Activated CD8-positive, alpha-beta T cell treated with anti-CD3 and anti-CD28 coated beads for 36 hours (primary cell): ENCODE data around the gene PIP4K2B. TPM values are rescaled to one million over a fixed set of nuclear protein-coding genes. Genes with fewer than 3 reads are reported as not detected.

Experiments used
- ATAC-seq: fragments of 200-7000 bp; cut with Tn5 transposase; one replicate; pipeline ENCODE4 v1.10.0; 2021; ENCODE audit warnings: mild to moderate bottlenecking, moderate library complexity
- CTCF ChIA-PET: fragments of 350-600 bp; sonication (Branson Sonifier 250); formaldehyde crosslinking; loops from one replicate; lab custom pipeline; 2021; ENCODE audit warnings: antibody characterized with exemption; lab: Charles Lee
- POLR2A ChIA-PET: fragments of 350-600 bp; sonication (Branson Sonifier 250); formaldehyde crosslinking; loops from one replicate; lab custom pipeline; 2021; ENCODE audit warnings: antibody characterized with exemption; lab: Charles Lee
- DNase-seq: peaks from one replicate; pipeline ENCODE4 v3.0.0-alpha.2; 2020
- H3K27ac Mint-ChIP-seq: one replicate; pipeline ENCODE4 v1.8.0; 2021; ENCODE audit warnings: mild to moderate bottlenecking, mixed read lengths
- H3K27me3 Mint-ChIP-seq: one replicate; pipeline ENCODE4 v1.8.0; 2021; ENCODE audit warnings: mixed read lengths
- H3K36me3 Mint-ChIP-seq: one replicate; pipeline ENCODE4 v1.8.0; 2021; ENCODE audit warnings: low read depth, mixed read lengths
- H3K4me1 Mint-ChIP-seq: one replicate; pipeline ENCODE4 v1.8.0; 2021; ENCODE audit warnings: low read depth, mixed read lengths
- H3K4me3 Mint-ChIP-seq: one replicate; pipeline ENCODE4 v1.8.0; 2021; ENCODE audit warnings: mild to moderate bottlenecking, moderate library complexity, mixed read lengths
- H3K9me3 Mint-ChIP-seq: one replicate; pipeline ENCODE4 v1.8.0; 2021; ENCODE audit warnings: mixed read lengths
- intact Hi-C: fragments of 100-400 bp; cut with micrococcal nuclease; formaldehyde crosslinking; loops from one replicate; pipeline ENCODE4 v1.10.0; 2022
- total RNA-seq, 2 experiments: library from RNA; stranded (reverse); gene quantifications; one replicate each; pipeline ENCODE4 v1.2.3, GENCODE V29; 2021
- TF ChIP-seq, protein P1 (sequence below): fragments of 200-600 bp; IDR thresholded peaks from one replicate; pipeline ENCODE4 v1.8.0; 2022; ENCODE audit warnings: antibody characterized with exemption, mild to moderate bottlenecking

PIP4K2B gene
- total RNA-seq, 2 experiments from 2014 or later: 30.9 to 33.2 TPM

DNA sequence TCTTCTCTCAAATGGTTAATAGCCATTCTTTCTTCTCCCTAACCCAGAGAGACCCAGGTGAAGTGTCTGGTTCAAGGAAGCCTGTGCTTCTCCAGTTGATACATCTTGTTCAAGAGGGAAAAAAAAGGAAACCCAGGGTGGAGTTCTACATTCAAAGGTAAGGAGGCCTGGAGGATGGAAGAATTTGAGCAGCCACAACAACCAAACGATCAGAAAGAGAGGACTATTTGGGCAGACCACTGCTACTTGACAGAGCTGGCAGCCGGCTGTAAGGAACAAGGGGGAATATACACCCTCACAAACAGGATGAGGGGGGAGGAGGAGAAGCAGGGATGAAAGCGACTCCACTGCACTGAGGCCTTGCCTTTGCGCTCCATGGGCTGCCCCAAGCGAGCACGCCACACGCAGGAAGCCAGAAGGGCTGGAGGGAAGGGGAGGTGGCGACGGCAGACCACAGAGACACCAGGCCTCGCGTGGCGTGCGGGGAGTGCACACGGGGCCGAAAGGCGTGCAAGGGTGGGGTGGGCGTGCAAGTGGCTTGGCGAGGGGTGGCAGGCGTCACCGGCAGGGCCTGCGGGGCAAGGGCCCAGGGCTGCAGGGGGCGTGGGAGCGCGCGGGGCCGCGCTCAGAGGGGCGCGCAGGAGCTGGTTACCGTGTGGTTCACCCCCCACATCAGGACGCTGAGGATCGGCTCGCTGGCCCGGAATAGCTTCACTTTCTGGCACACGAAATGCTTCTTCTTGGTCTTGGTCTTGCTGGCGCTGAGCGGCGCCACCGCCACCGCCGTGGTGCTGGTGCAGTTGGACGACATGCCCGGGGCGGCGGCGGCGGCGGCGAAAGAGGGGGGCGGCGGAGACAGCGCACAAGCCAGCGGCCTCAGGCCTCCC, 499 bp downstream of the PIP4K2B start:
- Mint-ChIP-seq H3K4me1 (peaks cover 38% of the 10 kb centered on the region), H3K9me3 (no peaks in the 10 kb centered on the region), H3K27ac (peak overlapping the region; percentile 85), H3K27me3 (no peaks in the 10 kb centered on the region), H3K4me3 (peak overlapping the region; percentile 83), H3K36me3 (peaks cover 41% of the 10 kb centered on the region)
- TF ChIP-seq, protein P1, sequence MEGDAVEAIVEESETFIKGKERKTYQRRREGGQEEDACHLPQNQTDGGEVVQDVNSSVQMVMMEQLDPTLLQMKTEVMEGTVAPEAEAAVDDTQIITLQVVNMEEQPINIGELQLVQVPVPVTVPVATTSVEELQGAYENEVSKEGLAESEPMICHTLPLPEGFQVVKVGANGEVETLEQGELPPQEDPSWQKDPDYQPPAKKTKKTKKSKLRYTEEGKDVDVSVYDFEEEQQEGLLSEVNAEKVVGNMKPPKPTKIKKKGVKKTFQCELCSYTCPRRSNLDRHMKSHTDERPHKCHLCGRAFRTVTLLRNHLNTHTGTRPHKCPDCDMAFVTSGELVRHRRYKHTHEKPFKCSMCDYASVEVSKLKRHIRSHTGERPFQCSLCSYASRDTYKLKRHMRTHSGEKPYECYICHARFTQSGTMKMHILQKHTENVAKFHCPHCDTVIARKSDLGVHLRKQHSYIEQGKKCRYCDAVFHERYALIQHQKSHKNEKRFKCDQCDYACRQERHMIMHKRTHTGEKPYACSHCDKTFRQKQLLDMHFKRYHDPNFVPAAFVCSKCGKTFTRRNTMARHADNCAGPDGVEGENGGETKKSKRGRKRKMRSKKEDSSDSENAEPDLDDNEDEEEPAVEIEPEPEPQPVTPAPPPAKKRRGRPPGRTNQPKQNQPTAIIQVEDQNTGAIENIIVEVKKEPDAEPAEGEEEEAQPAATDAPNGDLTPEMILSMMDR: no peak
- ChIA-PET CTCF (interaction anchor here (0.6 to 1.8 kb wide), 4 partner anchors 11 to 64 kb away, joined by 3 to 5 read pairs (median 3); no protein-coding TSS in a partner anchor), POLR2A (interaction anchor here (0.5 to 2.4 kb wide), 10 partner anchors 9 to 124 kb away, joined by 3 to 7 read pairs (median 3); no protein-coding TSS in a partner anchor)
- intact Hi-C loops: no loop called here
- peak; percentile 65 for DNase-seq
- ATAC-seq: peak; percentile 25

DNA sequence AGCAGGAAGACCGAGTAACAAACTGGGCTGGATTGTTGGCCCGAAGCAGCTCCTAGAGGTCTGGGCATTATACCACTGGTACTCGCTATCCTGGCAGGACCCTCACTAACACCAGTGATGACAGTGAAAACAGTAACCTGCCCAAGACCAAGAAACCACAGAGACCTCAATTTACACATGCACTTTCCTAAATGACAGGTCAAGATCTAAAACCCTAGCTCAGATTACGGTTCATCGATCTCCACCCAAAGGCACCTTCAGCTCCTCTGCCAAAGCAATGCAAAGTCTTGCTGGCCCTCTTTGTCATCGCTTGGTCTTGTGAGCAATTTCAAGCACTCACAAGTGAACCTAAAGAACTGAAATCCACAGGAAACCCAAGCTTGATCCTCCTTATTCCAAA, 1.5 kb downstream of the PIP4K2B start:
- peaks cover 41% of the 10 kb centered on the region for H3K4me1 Mint-ChIP-seq

DNA sequence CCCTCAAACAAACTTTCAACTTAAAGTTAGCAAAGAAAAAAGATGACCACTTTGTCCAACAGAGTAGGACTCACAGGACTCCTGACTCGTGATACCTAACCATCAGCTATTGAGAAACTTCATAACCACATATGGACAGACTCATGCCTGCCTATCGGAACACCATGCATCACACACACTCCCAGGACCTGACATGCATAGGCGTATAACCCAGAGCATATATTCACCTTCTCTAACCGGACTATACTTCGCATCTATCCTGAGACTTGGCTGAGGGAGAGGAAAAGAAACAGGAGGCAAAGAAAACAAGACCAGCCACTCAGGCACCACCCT, 2.2 kb downstream of the PIP4K2B start:
- Mint-ChIP-seq H3K27me3 (no peaks in the 10 kb centered on the region), H3K9me3 (no peaks in the 10 kb centered on the region), H3K4me3 (peak overlapping the region; percentile 83), H3K36me3 (peaks cover 39% of the 10 kb centered on the region), H3K4me1 (peaks cover 43% of the 10 kb centered on the region), H3K27ac (peak overlapping the region; percentile 2)
- intact Hi-C loops: no loop called here
- POLR2A ChIA-PET: interaction anchor here (0.9 to 2.4 kb wide), 5 partner anchors 10 to 56 kb away, joined by 3 to 7 read pairs (median 3); partner anchors contain the start of gene RPL23
- DNase-seq: no peak
- TF ChIP-seq, protein P1: no peak
- CTCF ChIA-PET: interaction anchor here (1.2 to 1.3 kb wide), 2 partner anchors 24 to 71 kb away, joined by 3 read pairs; no protein-coding TSS in a partner anchor
- ATAC-seq: no peak

More for the DNA sequence above, 1.5 kb downstream of the PIP4K2B start:
- Mint-ChIP-seq H3K4me3 (peak overlapping the region; percentile 83), H3K9me3 (no peaks in the 10 kb centered on the region), H3K27me3 (no peaks in the 10 kb centered on the region), H3K27ac (peak overlapping the region; percentile 85), H3K36me3 (peaks cover 40% of the 10 kb centered on the region)
- TF ChIP-seq, protein P1: no peak
- CTCF ChIA-PET: interaction anchor here (0.9 to 1.8 kb wide), 5 partner anchors 10 to 125 kb away, joined by 3 to 5 read pairs (median 3); no protein-coding TSS in a partner anchor
- ATAC-seq (no peak), DNase-seq (no peak)
- intact Hi-C loops: no loop called here
- POLR2A ChIA-PET: interaction anchor here (0.6 to 2.4 kb wide), 7 partner anchors 11 to 409 kb away, joined by 3 to 7 read pairs (median 3); partner anchors contain the start of gene RPL23

DNA sequence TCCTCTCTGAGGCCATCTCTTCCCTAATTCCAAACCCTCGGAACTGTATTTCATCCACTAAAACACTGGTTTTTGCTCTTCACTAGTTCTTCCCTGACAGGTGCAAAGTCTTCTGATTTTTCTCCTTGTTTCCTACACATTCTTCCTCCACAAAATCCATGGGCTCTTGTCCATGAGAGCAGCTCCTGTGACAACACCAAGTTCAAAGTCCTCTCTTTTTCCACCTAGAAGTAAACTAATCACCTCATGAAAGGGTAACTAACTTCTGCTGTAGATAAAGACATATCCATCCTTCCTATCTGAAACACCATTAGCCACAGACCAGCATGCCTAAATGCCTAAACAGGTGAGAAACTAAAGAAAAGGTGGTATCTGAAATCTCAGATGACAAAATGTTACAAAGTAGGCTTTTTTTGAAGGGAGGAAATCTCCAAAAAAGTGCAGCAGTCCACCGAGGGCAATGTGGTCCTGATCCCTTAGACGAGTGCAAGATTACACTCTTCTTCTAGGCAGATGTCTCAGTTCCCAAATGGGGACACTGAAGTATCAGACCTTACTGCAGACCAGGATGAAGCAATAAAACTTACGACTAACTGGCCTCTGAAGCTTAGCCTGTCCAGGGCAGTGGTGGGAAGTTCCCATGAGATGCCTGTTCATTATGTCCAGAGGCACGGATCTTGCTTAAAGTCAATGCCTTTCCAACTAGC, 2.8 kb downstream of the PIP4K2B start:
- ChIA-PET POLR2A (interaction anchor here (1.3 kb wide), 1 partner anchor 57 kb away, joined by 7 read pairs; the partner anchor contains the start of gene RPL23), CTCF (interaction anchor here (1.3 kb wide), 1 partner anchor 24 kb away, joined by 3 read pairs; no protein-coding TSS in a partner anchor)
- intact Hi-C loops: no loop called here
- DNase-seq (no peak), ATAC-seq (no peak)
- H3K9me3 Mint-ChIP-seq: no peaks in the 10 kb centered on the region
- H3K36me3 Mint-ChIP-seq: peaks cover 36% of the 10 kb centered on the region
- TF ChIP-seq, protein P1: no peak
- peak overlapping the region; percentile 2 for H3K27ac Mint-ChIP-seq
- H3K4me3 Mint-ChIP-seq: peak overlapping the region; percentile 83
- peaks cover 44% of the 10 kb centered on the region for H3K4me1 Mint-ChIP-seq
- no peaks in the 10 kb centered on the region for H3K27me3 Mint-ChIP-seq
